Tibial nerve (tissue), 4 donors: ENCODE results near the gene MALRD1. TPM values are rescaled to one million over a fixed set of nuclear protein-coding genes. Genes with fewer than 3 reads are reported as not detected.

Experiments
- DNase-seq, 2 donors: peaks; one replicate each; pipeline ENCODE4 v3.0.0-alpha.2; 2019; ENCODE audit warnings: low spot score in 2 of 2
- H3K27ac ChIP-seq, 4 donors: fragments of 200-600 bp; sonication (generic) in 3 of 4; one replicate each; pipeline ENCODE4 v1.5.1; 2017 to 2019; ENCODE audit warnings: mild to moderate bottlenecking in 1 of 4
- H3K27me3 ChIP-seq, 2 donors: fragments of 200-600 bp; sonication (generic) in 1 of 2; one replicate each; pipeline versions ENCODE4 v1.5.1 to v1.6.0; 2017 to 2019
- H3K36me3 ChIP-seq, 3 donors: fragments of 200-600 bp; sonication (generic); one replicate each; pipeline ENCODE4 v1.5.1; 2018 to 2019
- H3K4me1 ChIP-seq, 4 donors: fragments of 200-600 bp; sonication (generic) in 3 of 4; one replicate each; pipeline ENCODE4 v1.5.1; 2017 to 2019
- H3K4me3 ChIP-seq, 4 donors: fragments of 200-600 bp; sonication (generic) in 3 of 4; one replicate each; pipeline ENCODE4 v1.5.1; 2017 to 2019; ENCODE audit warnings: mild to moderate bottlenecking in 1 of 4, moderate library complexity in 1 of 4
- H3K9me3 ChIP-seq, 4 donors: fragments of 200-600 bp; sonication (generic) in 3 of 4; one replicate each; pipeline ENCODE4 v1.5.1; 2017 to 2019
- EP300 ChIP-seq, 2 donors: sonication (generic); formaldehyde crosslinking; IDR thresholded peaks; one replicate each; pipeline ENCODE4 v1.6.1; 2017; ENCODE audit warnings: antibody characterized with exemption in 2 of 2, mild to moderate bottlenecking in 1 of 2
- POLR2A ChIP-seq, 2 donors: fragments of 450-650 bp; IDR thresholded peaks; one replicate each; pipeline ENCODE4 v1.6.1; 2017; ENCODE audit warnings: antibody characterized with exemption in 2 of 2, mild to moderate bottlenecking in 2 of 2, moderate library complexity in 2 of 2
- WGBS, 2 donors: methylation state at CpG; one replicate each; pipeline ENCODE4 v1.1.5; 2018; 5-methylcytosine and 5-hydroxymethylcytosine counted together
- total RNA-seq, 4 donors: library from RNA; depleted of rRNA; stranded (reverse); fragments of >200 nt; gene quantifications; one replicate each; pipeline ENCODE4 v1.1.0, GENCODE V29; 2016
- TF ChIP-seq, protein P1 (sequence below), 5 experiments: fragments of 200-600 bp in 3 of 5; fragments of 450-650 bp in 2 of 5; sonication (generic) in 3 of 5; IDR thresholded peaks; one replicate each; pipeline ENCODE4 v1.5.1; 2016 to 2019; ENCODE audit warnings: antibody characterized with exemption in 5 of 5, mild to moderate bottlenecking in 3 of 5, moderate library complexity in 2 of 5

The MALRD1 gene
- total RNA-seq, 4 donors from 2014 or later: 1.3 to 5.4 (median 3.6) TPM; not detected in 1

DNA sequence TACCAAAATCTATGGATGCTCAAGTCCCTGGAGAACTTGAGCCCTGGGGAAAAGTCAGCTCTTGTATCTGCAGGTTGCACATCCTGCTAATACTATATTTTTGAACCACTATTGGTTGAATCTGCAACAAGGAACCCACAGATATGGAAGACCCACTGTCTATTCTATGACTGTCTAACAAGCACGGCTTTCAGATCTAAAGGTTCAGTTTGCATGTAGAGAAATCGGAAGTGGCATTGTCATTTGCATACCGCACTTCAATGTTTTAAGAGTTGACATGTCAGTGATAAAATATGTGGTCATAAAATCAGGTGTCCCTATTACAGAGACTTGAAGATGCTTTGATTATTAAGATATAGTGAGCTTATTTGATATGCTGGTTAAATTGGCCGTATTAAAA is 95.6 kb downstream of the MALRD1 start:
- Histone ChIP-seq H3K4me1 (no peaks in the 10 kb centered on the region), H3K36me3 (no peaks in the 10 kb centered on the region), H3K9me3 (no peaks in the 10 kb centered on the region), H3K27ac (no peak overlapping the region), H3K27me3 (no peaks in the 10 kb centered on the region), H3K4me3 (no peak overlapping the region)
- no peak for DNase-seq
- TF ChIP-seq POLR2A (IDR thresholded peaks at IDR 0.05) (no peak), EP300 (IDR thresholded peaks at IDR 0.05) (no peak)
- TF ChIP-seq, protein P1, sequence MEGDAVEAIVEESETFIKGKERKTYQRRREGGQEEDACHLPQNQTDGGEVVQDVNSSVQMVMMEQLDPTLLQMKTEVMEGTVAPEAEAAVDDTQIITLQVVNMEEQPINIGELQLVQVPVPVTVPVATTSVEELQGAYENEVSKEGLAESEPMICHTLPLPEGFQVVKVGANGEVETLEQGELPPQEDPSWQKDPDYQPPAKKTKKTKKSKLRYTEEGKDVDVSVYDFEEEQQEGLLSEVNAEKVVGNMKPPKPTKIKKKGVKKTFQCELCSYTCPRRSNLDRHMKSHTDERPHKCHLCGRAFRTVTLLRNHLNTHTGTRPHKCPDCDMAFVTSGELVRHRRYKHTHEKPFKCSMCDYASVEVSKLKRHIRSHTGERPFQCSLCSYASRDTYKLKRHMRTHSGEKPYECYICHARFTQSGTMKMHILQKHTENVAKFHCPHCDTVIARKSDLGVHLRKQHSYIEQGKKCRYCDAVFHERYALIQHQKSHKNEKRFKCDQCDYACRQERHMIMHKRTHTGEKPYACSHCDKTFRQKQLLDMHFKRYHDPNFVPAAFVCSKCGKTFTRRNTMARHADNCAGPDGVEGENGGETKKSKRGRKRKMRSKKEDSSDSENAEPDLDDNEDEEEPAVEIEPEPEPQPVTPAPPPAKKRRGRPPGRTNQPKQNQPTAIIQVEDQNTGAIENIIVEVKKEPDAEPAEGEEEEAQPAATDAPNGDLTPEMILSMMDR (IDR thresholded peaks at IDR 0.05): no peak
- WGBS, 2 donors: 86 to 93% methylated on average over 4 of the region's 4 CpGs

DNA sequence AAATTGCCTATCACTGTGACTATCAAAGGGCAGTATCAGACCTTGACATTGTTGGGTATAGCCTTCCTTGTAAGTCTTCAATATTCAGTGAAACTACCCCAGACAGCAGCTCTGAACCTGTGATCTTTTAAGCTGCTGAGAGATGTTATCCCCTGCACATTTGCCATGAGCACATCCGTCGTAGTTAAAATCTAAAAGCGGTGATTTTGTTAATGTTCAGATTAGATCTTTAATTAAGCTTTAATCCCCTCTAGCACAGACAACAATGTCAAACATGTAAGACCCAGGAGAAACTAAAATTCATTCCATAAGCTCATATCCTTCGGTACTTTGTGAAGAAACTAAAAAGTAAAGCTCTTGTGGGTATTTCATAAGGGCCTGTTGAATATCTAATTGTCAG is 105.8 kb downstream of the MALRD1 start:
- Histone ChIP-seq H3K4me3 (no peak overlapping the region), H3K27me3 (no peaks in the 10 kb centered on the region), H3K4me1 (no peaks in the 10 kb centered on the region), H3K27ac (no peak overlapping the region), H3K36me3 (no peaks in the 10 kb centered on the region), H3K9me3 (no peaks in the 10 kb centered on the region)
- TF ChIP-seq, protein P1 (IDR thresholded peaks at IDR 0.05): no peak
- TF ChIP-seq EP300 (IDR thresholded peaks at IDR 0.05) (no peak), POLR2A (IDR thresholded peaks at IDR 0.05) (no peak)
- DNase-seq: no peak
- 83 to 89% methylated on average over 4 of the region's 4 CpGs for WGBS, 2 donors

DNA sequence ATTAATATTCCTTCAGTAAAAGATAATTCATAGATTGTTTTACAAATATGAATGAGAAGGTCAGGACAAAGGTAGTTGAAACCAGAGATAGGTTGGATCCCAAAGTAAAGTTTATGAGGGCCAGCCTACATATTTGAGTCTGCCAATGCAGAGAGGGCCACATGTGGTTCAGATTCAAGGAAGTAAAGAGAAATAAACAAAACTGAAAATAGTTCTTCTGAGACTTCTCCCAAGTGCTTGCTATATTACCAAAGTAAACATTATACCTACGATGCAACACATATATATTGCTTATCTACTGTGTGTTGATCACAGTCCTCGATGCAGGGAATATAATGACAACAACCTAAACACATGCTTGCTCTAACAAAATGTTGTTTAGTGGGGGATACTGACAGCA is 109.8 kb downstream of the MALRD1 start:
- H3K4me1 ChIP-seq: no peaks in the 10 kb centered on the region
- DNase-seq: no peak
- no peaks in the 10 kb centered on the region for H3K36me3 ChIP-seq
- WGBS, 2 donors: 70% methylated on average over 2 of the region's 2 CpGs
- no peak overlapping the region for H3K27ac ChIP-seq
- H3K4me3 ChIP-seq: no peak overlapping the region
- no peaks in the 10 kb centered on the region for H3K9me3 ChIP-seq
- no peaks in the 10 kb centered on the region for H3K27me3 ChIP-seq
- TF ChIP-seq EP300 (IDR thresholded peaks at IDR 0.05): no peak
- no peak for TF ChIP-seq POLR2A (IDR thresholded peaks at IDR 0.05)
- TF ChIP-seq, protein P1 (IDR thresholded peaks at IDR 0.05): no peak

DNA sequence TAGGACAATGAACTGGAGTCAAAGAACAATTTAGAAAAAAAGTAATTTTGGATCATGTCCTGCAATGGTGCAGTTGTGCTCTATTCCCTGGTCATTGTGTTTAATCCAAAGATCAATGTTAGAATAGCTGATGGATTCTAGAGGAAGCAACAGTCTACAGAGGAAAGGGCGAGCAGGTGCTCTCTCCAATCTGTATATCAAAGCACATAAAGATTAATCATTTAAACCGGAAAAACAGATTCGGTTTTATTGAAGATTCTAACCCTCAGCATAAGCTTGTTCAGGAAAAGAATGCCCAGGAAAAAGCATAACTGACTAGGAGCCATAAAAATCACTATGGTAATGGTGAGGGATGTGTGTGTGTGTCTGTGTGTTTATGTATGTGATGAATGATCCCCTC is 110.3 kb downstream of the MALRD1 start:
- Histone ChIP-seq H3K9me3 (no peaks in the 10 kb centered on the region), H3K4me3 (no peak overlapping the region), H3K27me3 (no peaks in the 10 kb centered on the region), H3K36me3 (no peaks in the 10 kb centered on the region), H3K27ac (no peak overlapping the region), H3K4me1 (no peaks in the 10 kb centered on the region)
- DNase-seq: no peak
- WGBS, 2 donors: 82 to 84% methylated on average over 3 of the region's 3 CpGs
- TF ChIP-seq, protein P1 (IDR thresholded peaks at IDR 0.05): no peak
- TF ChIP-seq EP300 (IDR thresholded peaks at IDR 0.05) (no peak), POLR2A (IDR thresholded peaks at IDR 0.05) (no peak)

DNA sequence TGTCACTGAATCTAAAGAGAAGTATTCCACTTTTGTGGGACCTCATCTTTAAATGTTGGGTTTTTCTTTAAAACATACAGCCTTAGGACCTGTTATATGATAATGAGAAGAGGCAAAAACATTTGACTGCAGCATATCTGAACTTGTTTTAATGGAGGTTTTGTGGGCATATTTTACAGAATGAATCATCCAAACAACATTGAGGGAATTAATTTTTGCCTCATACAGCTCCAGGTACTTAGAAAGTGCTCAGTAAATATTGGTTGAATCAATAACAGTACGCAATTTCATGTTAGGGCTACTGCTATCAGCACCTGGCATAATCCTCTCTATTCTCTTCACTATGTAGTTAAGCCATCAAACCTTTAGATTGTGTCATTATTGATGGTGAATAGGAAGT is 115.9 kb downstream of the MALRD1 start:
- no peak for DNase-seq
- Histone ChIP-seq H3K27me3 (no peaks in the 10 kb centered on the region), H3K4me1 (no peaks in the 10 kb centered on the region), H3K9me3 (no peaks in the 10 kb centered on the region), H3K4me3 (no peak overlapping the region), H3K36me3 (no peaks in the 10 kb centered on the region), H3K27ac (no peak overlapping the region)
- TF ChIP-seq, protein P1 (IDR thresholded peaks at IDR 0.05): no peak
- TF ChIP-seq POLR2A (IDR thresholded peaks at IDR 0.05) (no peak), EP300 (IDR thresholded peaks at IDR 0.05) (no peak)
- 88 to 97% methylated on average over 1 of the region's 1 CpG for WGBS, 2 donors
